Embryonic facial prominence (tissue), 1 donor: Measurements from ENCODE around the gene TSEN54.
A peak's percentile ranks its signal among the peaks of the same experiment; 100 is the strongest.
"Not testable (repeated sequence)": the region's sequence is repeated elsewhere in the genome, so short reads cannot be mapped to it uniquely, and the experiment has no call there.

ENCODE experiments used
- DNase-seq: peaks from one replicate; pipeline ENCODE4 v3.0.0-alpha.2; 2016; ENCODE audit errors: extremely low spot score

Gene TSEN54

GRCh38 chr17:75516255-75516618 lies at the start of gene TSEN54:
TSS of gene TSEN54 (plus strand) at chr17:75516528. CDS start at chr17:75516561, 33 bp downstream.
- DNase-seq, result peak; percentile 82

GRCh38 chr17:75468291-75468754 lies 48.0 kb upstream of the TSEN54 start:
- no peak for DNase-seq

- no peak for DNase-seq
Measured at GRCh38 chr17:75468779-75469373, 47.5 kb upstream of the TSEN54 start.

- no peak for DNase-seq
Measured at GRCh38 chr17:75471207-75471606, 45.1 kb upstream of the TSEN54 start.

- DNase-seq, result no peak
Measured at GRCh38 chr17:75472119-75472518, 44.2 kb upstream of the TSEN54 start.

- DNase-seq, result no peak
Measured at GRCh38 chr17:75473246-75473645, 43.1 kb upstream of the TSEN54 start.

GRCh38 chr17:75474736-75475135 lies 41.6 kb upstream of the TSEN54 start:
- DNase-seq, result no peak

- no peak for DNase-seq
Measured at GRCh38 chr17:75475144-75475835, 41.0 kb upstream of the TSEN54 start.

GRCh38 chr17:75475851-75476250 lies 40.5 kb upstream of the TSEN54 start:
- DNase-seq, result no peak

- no peak for DNase-seq
Measured at GRCh38 chr17:75476271-75476671, 40.1 kb upstream of the TSEN54 start.

GRCh38 chr17:75476752-75477489 lies 39.4 kb upstream of the TSEN54 start:
- DNase-seq, result no peak

- DNase-seq, result not testable (repeated sequence)
Measured at GRCh38 chr17:75477490-75477862, 38.9 kb upstream of the TSEN54 start.

- DNase-seq, result no peak
Measured at GRCh38 chr17:75478508-75478907, 37.8 kb upstream of the TSEN54 start.

GRCh38 chr17:75480281-75480680 lies 36.0 kb upstream of the TSEN54 start:
- DNase-seq, result no peak

- DNase-seq, result no peak
Measured at GRCh38 chr17:75481194-75482068, 34.9 kb upstream of the TSEN54 start.

- no peak for DNase-seq
Measured at GRCh38 chr17:75482098-75482942, 34.0 kb upstream of the TSEN54 start.

GRCh38 chr17:75485688-75486087 lies 30.6 kb upstream of the TSEN54 start:
- DNase-seq, result no peak

- DNase-seq, result no peak
Measured at GRCh38 chr17:75486151-75486550, 30.2 kb upstream of the TSEN54 start.

GRCh38 chr17:75486951-75487350 lies 29.4 kb upstream of the TSEN54 start:
- no peak for DNase-seq

- no peak for DNase-seq
Measured at GRCh38 chr17:75487351-75488070, 28.8 kb upstream of the TSEN54 start.
